Right hindlimb (tissue), 1 donor: Measurements from ENCODE around the gene RDH16.
"Not testable (repeated sequence)": the region's sequence is repeated elsewhere in the genome, so short reads cannot be mapped to it uniquely, and the experiment has no call there.

Experiments
- DNase-seq: peaks from one replicate; pipeline ENCODE4 v3.0.0-alpha.2; 2018

Gene RDH16

GRCh38 chr12:56916296-56916995, 41.0 kb downstream of the RDH16 start:
- DNase-seq: no peak

- DNase-seq: no peak
Measured at GRCh38 chr12:56914724-56915123, 42.7 kb downstream of the RDH16 start.

- DNase-seq: no peak
Measured at GRCh38 chr12:56914256-56914655, 43.2 kb downstream of the RDH16 start.

- DNase-seq: not testable (repeated sequence)
Measured at GRCh38 chr12:56909403-56909802, 48.0 kb downstream of the RDH16 start.

GRCh38 chr12:56908136-56908535, 49.3 kb downstream of the RDH16 start:
- no peak for DNase-seq

- DNase-seq: no peak
Measured at GRCh38 chr12:56905852-56906251, 51.6 kb downstream of the RDH16 start.

- DNase-seq: no peak
Measured at GRCh38 chr12:56903374-56903773, 54.0 kb downstream of the RDH16 start.
